Trophoblast cell (in vitro differentiated cells and primary cell): ENCODE measurements around the gene NSF.
"Not testable (repeated sequence)": the region's sequence is repeated elsewhere in the genome, so short reads cannot be mapped to it uniquely, and the experiment has no call there.

Experiments used
- DNase-seq, 2 donors: peaks; one replicate each; pipeline ENCODE4 v3.0.0-alpha.2; 2016
- H2AFZ ChIP-seq: 2 replicates; pipeline ENCODE4 v1.6.1; 2013; ENCODE audit warnings: low read length, moderate library complexity, mild to moderate bottlenecking; ENCODE audit not compliant: insufficient read depth, poor library complexity
- H2AK5ac ChIP-seq: 2 replicates; pipeline ENCODE4 v1.6.1; 2013; ENCODE audit warnings: mild to moderate bottlenecking, low read length
- H2BK120ac ChIP-seq: 2 replicates; pipeline ENCODE4 v1.6.1; 2013; ENCODE audit warnings: low read length, mild to moderate bottlenecking, moderate library complexity; ENCODE audit not compliant: insufficient read depth, poor library complexity
- H2BK12ac ChIP-seq: 2 replicates; pipeline ENCODE4 v1.6.1; 2013; ENCODE audit warnings: mild to moderate bottlenecking, low read length, moderate library complexity
- H2BK5ac ChIP-seq: 2 replicates; pipeline ENCODE4 v1.6.1; 2013; ENCODE audit warnings: low read length, low read depth, moderate library complexity, mild to moderate bottlenecking; ENCODE audit not compliant: poor library complexity
- H3K14ac ChIP-seq: 2 replicates; pipeline ENCODE4 v1.6.1; 2013; ENCODE audit warnings: mild to moderate bottlenecking, low read length
- H3K18ac ChIP-seq: 2 replicates; pipeline ENCODE4 v1.6.1; 2013; ENCODE audit warnings: mild to moderate bottlenecking, low read length
- H3K23ac ChIP-seq: 2 replicates; pipeline ENCODE4 v1.6.1; 2013; ENCODE audit warnings: low read length
- H3K27ac ChIP-seq: 2 replicates; pipeline ENCODE4 v1.5.1; 2013; ENCODE audit warnings: low read depth, mild to moderate bottlenecking, inconsistent platforms, low read length, moderate library complexity
- H3K27me3 ChIP-seq: 2 replicates; pipeline ENCODE4 v1.6.1; 2013; ENCODE audit warnings: inconsistent platforms, mild to moderate bottlenecking, low read length, moderate library complexity; ENCODE audit not compliant: insufficient read depth
- H3K36me3 ChIP-seq, 2 experiments: 1 replicate in 1 of 2; 2 replicates in 1 of 2; pipeline ENCODE4 v1.6.1; 2013; ENCODE audit warnings: low read length in 2 of 2, mild to moderate bottlenecking in 2 of 2, moderate library complexity in 1 of 2; ENCODE audit not compliant: insufficient read depth in 2 of 2, control insufficient read depth in 1 of 2
- H3K4ac ChIP-seq: 2 replicates; pipeline ENCODE4 v1.6.1; 2013; ENCODE audit warnings: low read depth, mild to moderate bottlenecking, low read length, moderate library complexity
- H3K4me1 ChIP-seq, 2 experiments: 1 replicate in 1 of 2; 2 replicates in 1 of 2; pipeline ENCODE4 v1.6.1; 2013; ENCODE audit warnings: low read length in 2 of 2, mild to moderate bottlenecking in 2 of 2, moderate library complexity in 1 of 2; ENCODE audit not compliant: insufficient read depth in 2 of 2, control insufficient read depth in 1 of 2
- H3K4me2 ChIP-seq: 2 replicates; pipeline ENCODE4 v1.6.1; 2013; ENCODE audit warnings: inconsistent platforms, mild to moderate bottlenecking, low read length, moderate library complexity
- H3K4me3 ChIP-seq: 2 replicates; pipeline ENCODE4 v1.5.1; 2013; ENCODE audit warnings: mild to moderate bottlenecking, low read depth, low read length, inconsistent platforms
- H3K79me1 ChIP-seq: one replicate; pipeline ENCODE4 v1.6.1; 2013; ENCODE audit warnings: low read length
- H3K79me2 ChIP-seq: 2 replicates; pipeline ENCODE4 v1.6.1; 2013; ENCODE audit warnings: low read length, mild to moderate bottlenecking; ENCODE audit not compliant: control insufficient read depth, insufficient read depth, poor library complexity
- H3K9ac ChIP-seq: 2 replicates; pipeline ENCODE4 v1.6.1; 2013; ENCODE audit warnings: mild to moderate bottlenecking, low read length
- H3K9me3 ChIP-seq: 2 replicates; pipeline ENCODE4 v1.6.1; 2013; ENCODE audit warnings: low read depth, mild to moderate bottlenecking, control low read depth, inconsistent platforms, low read length; ENCODE audit not compliant: insufficient read depth
- H4K12ac ChIP-seq: 2 replicates; pipeline ENCODE4 v1.6.1; 2013; ENCODE audit warnings: low read depth, mild to moderate bottlenecking, low read length, moderate library complexity
- H4K8ac ChIP-seq: 2 replicates; pipeline ENCODE4 v1.6.1; 2013; ENCODE audit warnings: low read depth, mild to moderate bottlenecking, low read length, moderate library complexity
- H4K91ac ChIP-seq: one replicate; pipeline ENCODE4 v1.6.1; 2013; ENCODE audit warnings: low read depth, mild to moderate bottlenecking, low read length, moderate library complexity
- WGBS: extraction: QIAGEN DNeasy Blood & Tissue Kit; methylation state at CpG from one replicate; pipeline ENCODE4 v1.1.7; 2013; ENCODE audit warnings: missing lambda C conversion rate; ENCODE audit not compliant: insufficient read length, insufficient coverage; ENCODE audit errors: extremely low coverage; 5-methylcytosine and 5-hydroxymethylcytosine counted together

The NSF gene

GRCh38 chr17:46790216-46790615 lies 199.7 kb downstream of the NSF start:
- no peak overlapping the region for H2BK5ac ChIP-seq
- peaks cover 16 to 19% of the 10 kb centered on the region in 2 experiments for H3K4me1 ChIP-seq
- H4K8ac ChIP-seq: no peak overlapping the region
- WGBS: no CpG with 5 or more reads among the region's 3 CpGs
- H3K23ac ChIP-seq: no peak overlapping the region
- H2BK120ac ChIP-seq: no peak overlapping the region
- no peak overlapping the region for H3K14ac ChIP-seq
- no peak overlapping the region for H3K18ac ChIP-seq
- H2AFZ ChIP-seq: no peak overlapping the region
- H2BK12ac ChIP-seq: no peak overlapping the region
- no peak for DNase-seq
- peaks cover 7% of the 10 kb centered on the region for H3K9me3 ChIP-seq
- H2AK5ac ChIP-seq: no peak overlapping the region
- no peaks in the 10 kb centered on the region for H3K27me3 ChIP-seq
- H3K36me3 ChIP-seq: no peaks in the 10 kb centered on the region
- H3K79me2 ChIP-seq: peaks cover 4% of the 10 kb centered on the region
- no peak overlapping the region for H3K4me2 ChIP-seq
- no peak overlapping the region for H3K4ac ChIP-seq
- H3K27ac ChIP-seq: no peak overlapping the region
- no peak overlapping the region for H3K4me3 ChIP-seq
- no peak overlapping the region for H4K12ac ChIP-seq
- no peak overlapping the region for H4K91ac ChIP-seq
- H3K79me1 ChIP-seq: peaks cover 9% of the 10 kb centered on the region
- H3K9ac ChIP-seq: no peak overlapping the region

- no peak overlapping the region for H4K12ac ChIP-seq
- H3K4me3 ChIP-seq: no peak overlapping the region
- no peak overlapping the region for H2BK5ac ChIP-seq
- no peak overlapping the region for H3K23ac ChIP-seq
- peaks cover 7% of the 10 kb centered on the region for H3K9me3 ChIP-seq
- H3K79me1 ChIP-seq: no peaks in the 10 kb centered on the region
- H2BK120ac ChIP-seq: no peak overlapping the region
- H3K4ac ChIP-seq: no peak overlapping the region
- H3K4me1 ChIP-seq: peaks cover 9 to 12% of the 10 kb centered on the region in 2 experiments
- DNase-seq: peak; percentile 79 to 92
- no peak overlapping the region for H4K91ac ChIP-seq
- no CpG with 5 or more reads among the region's 5 CpGs for WGBS
- no peak overlapping the region for H3K4me2 ChIP-seq
- H3K27me3 ChIP-seq: no peaks in the 10 kb centered on the region
- H3K27ac ChIP-seq: no peak overlapping the region
- no peak overlapping the region for H3K14ac ChIP-seq
- no peak overlapping the region for H2AK5ac ChIP-seq
- no peak overlapping the region for H4K8ac ChIP-seq
- H2AFZ ChIP-seq: no peak overlapping the region
- no peak overlapping the region for H2BK12ac ChIP-seq
- H3K36me3 ChIP-seq: no peaks in the 10 kb centered on the region
- no peak overlapping the region for H3K18ac ChIP-seq
- no peak overlapping the region for H3K9ac ChIP-seq
- H3K79me2 ChIP-seq: no peaks in the 10 kb centered on the region
Measured at GRCh38 chr17:46791531-46791930, 201.1 kb downstream of the NSF start.

DNA sequence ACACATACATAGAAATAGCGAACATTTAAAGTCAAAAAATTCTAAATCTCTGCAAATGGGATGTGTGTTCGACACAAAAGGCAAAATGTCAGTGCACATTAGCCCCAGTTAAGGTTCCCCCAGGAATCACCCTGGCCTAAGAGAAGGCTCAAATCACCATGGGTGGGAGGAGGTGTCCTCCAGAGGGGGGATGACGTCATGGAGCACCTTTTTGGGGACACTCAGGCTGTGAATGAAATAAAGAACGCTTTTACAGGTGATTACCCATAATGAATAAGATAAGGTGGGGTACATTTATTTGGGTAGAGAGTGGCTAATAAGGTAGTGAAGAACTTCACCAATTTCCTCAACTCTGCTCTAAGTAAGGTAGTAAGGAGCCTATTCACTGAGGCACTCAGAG lies 201.6 kb downstream of the NSF start:
- no peak overlapping the region for H4K91ac ChIP-seq
- H2AFZ ChIP-seq: no peak overlapping the region
- no peak overlapping the region for H2BK5ac ChIP-seq
- H2BK12ac ChIP-seq: no peak overlapping the region
- H3K14ac ChIP-seq: no peak overlapping the region
- DNase-seq: no peak
- H3K4me1 ChIP-seq: peaks cover 7 to 11% of the 10 kb centered on the region in 2 experiments
- no peak overlapping the region for H3K9ac ChIP-seq
- H3K4me2 ChIP-seq: no peak overlapping the region
- no CpG with 5 or more reads among the region's 4 CpGs for WGBS
- no peak overlapping the region for H3K4me3 ChIP-seq
- no peaks in the 10 kb centered on the region for H3K36me3 ChIP-seq
- no peaks in the 10 kb centered on the region for H3K79me1 ChIP-seq
- H4K12ac ChIP-seq: no peak overlapping the region
- no peak overlapping the region for H2BK120ac ChIP-seq
- no peaks in the 10 kb centered on the region for H3K79me2 ChIP-seq
- no peak overlapping the region for H3K27ac ChIP-seq
- H3K9me3 ChIP-seq: peaks cover 7% of the 10 kb centered on the region
- no peak overlapping the region for H3K4ac ChIP-seq
- no peak overlapping the region for H3K18ac ChIP-seq
- H2AK5ac ChIP-seq: no peak overlapping the region
- H3K23ac ChIP-seq: no peak overlapping the region
- H3K27me3 ChIP-seq: no peaks in the 10 kb centered on the region
- H4K8ac ChIP-seq: no peak overlapping the region

DNA sequence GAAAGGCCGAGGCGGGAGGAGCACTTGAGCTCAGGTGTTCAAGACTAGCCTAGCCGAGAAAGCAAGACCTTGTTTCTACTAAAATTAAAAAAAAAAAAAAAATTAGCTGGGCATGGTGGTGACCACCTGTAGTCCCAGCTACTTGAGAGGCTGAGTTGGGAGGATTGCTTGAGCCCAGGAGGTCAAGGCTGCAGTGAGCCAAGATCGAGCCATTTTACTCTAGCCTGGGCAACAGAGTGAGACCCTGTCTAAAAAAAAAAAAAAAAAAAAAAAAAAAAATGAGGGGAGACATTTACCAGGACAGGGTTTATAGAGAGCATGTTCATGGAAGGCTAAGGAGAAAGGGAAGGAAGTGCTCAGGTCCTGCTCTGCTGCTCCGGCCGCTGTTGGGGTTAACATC lies 202.6 kb downstream of the NSF start:
- H3K14ac ChIP-seq, H2AFZ ChIP-seq, H3K79me2 ChIP-seq, H2AK5ac ChIP-seq, H2BK120ac ChIP-seq, H3K23ac ChIP-seq, H3K4me2 ChIP-seq, H3K27me3 ChIP-seq, H2BK12ac ChIP-seq, DNase-seq, H3K9me3 ChIP-seq, H2BK5ac ChIP-seq, H3K36me3 ChIP-seq, H3K4ac ChIP-seq, H4K8ac ChIP-seq, H3K18ac ChIP-seq, H4K12ac ChIP-seq, H3K9ac ChIP-seq, H3K27ac ChIP-seq, H4K91ac ChIP-seq, H3K4me3 ChIP-seq, H3K79me1 ChIP-seq: not testable (repeated sequence)
- H3K4me1 ChIP-seq: peaks cover 7 to 11% of the 10 kb centered on the region in 2 experiments
- WGBS: no CpG with 5 or more reads among the region's 6 CpGs
